HCT116 (cell line): Measurements from ENCODE around the gene SPIRE1. TPM values are rescaled to one million over a fixed set of nuclear protein-coding genes. Genes with fewer than 3 reads are reported as not detected.

Source experiments
- ATAC-seq: fragments of 200-7000 bp; cut with Tn5 transposase; 2 replicates; pipeline ENCODE4 v1.9.1; 2020; ENCODE audit warnings: mild to moderate bottlenecking, moderate library complexity
- BruUV-seq: library from RNA; stranded (reverse); fragments of 400-500 nt; replicated peaks from 2 replicates; lab custom pipeline; 2021; lab: Mats Ljungman, UMichigan
- CTCF ChIA-PET: fragments of 300-600 bp; sonication (Branson Sonifier 250); formaldehyde crosslinking; loops from one replicate; lab custom pipeline; 2021; ENCODE audit warnings: antibody characterized with exemption; lab: Charles Lee
- POLR2A ChIA-PET: fragments of 300-600, 350-600 bp; sonication (Branson Sonifier 250); formaldehyde crosslinking; loops from one replicate; lab custom pipeline; 2021; ENCODE audit warnings: antibody characterized with exemption; lab: Charles Lee
- RAD21 ChIA-PET, 2 experiments: fragments of 300-600 bp; sonication (Branson Sonifier 250); formaldehyde crosslinking; loops; one replicate each; lab custom pipeline; 2023; ENCODE audit warnings: low total read pairs in 2 of 2; ENCODE audit not compliant: uncharacterized antibody in 2 of 2, unreplicated experiment in 2 of 2, low non-redundant PET in 1 of 2; lab: Charles Lee
- DNase-seq: peaks from one replicate; pipeline ENCODE4 v3.0.0-alpha.2; 2010; ENCODE audit warnings: low read depth, low spot score
- H2AFZ ChIP-seq: fragments of 200-600 bp; shearing (Covaris generic), sonication (generic); 2 replicates; pipeline ENCODE4 v1.6.1; 2017; ENCODE audit warnings: low read depth, mixed run types, mixed read lengths, antibody characterized with exemption, low read length; ENCODE audit not compliant: poor library complexity, severe bottlenecking
- H3K27ac ChIP-seq: 2 replicates; pipeline ENCODE4 v1.5.1; 2012; ENCODE audit warnings: low read depth, low read length
- H3K27me3 ChIP-seq: fragments of 200-600 bp; sonication (generic); 2 replicates; pipeline ENCODE4 v1.6.1; 2016; ENCODE audit warnings: mixed run types, low read length, mixed read lengths; ENCODE audit not compliant: insufficient read depth
- H3K36me3 ChIP-seq, 2 experiments: fragments of 200-500 bp in 1 of 2; fragments of 200-600 bp in 1 of 2; sonication (Bioruptor generic) in 1 of 2; sonication (generic) in 1 of 2; 2 replicates each; pipeline versions ENCODE4 v1.5.1 to v1.6.1; 2014 to 2016; ENCODE audit warnings: low read length in 2 of 2, inconsistent platforms in 1 of 2, mixed read lengths in 1 of 2, mixed run types in 1 of 2; ENCODE audit not compliant: insufficient read depth in 2 of 2, control insufficient read depth in 1 of 2
- H3K4me1 ChIP-seq, 2 experiments: fragments of 200-600 bp in 1 of 2; sonication (generic) in 1 of 2; 2 replicates each; pipeline versions ENCODE4 v1.5.1 to v1.6.1; 2012 to 2017; ENCODE audit warnings: low read length in 2 of 2, inconsistent platforms in 1 of 2, mild to moderate bottlenecking in 1 of 2, mixed read lengths in 1 of 2, mixed run types in 1 of 2, moderate library complexity in 1 of 2; ENCODE audit not compliant: insufficient read depth in 2 of 2, control insufficient read depth in 1 of 2
- H3K4me2 ChIP-seq: fragments of 200-600 bp; sonication (generic); 2 replicates; pipeline ENCODE4 v1.6.1; 2017; ENCODE audit warnings: mixed run types, low read length, mixed read lengths
- H3K4me3 ChIP-seq, 2 experiments: fragments of 200-600 bp in 1 of 2; sonication (generic) in 1 of 2; replicated peaks in 1 of 2; 2 replicates each; pipeline ENCODE4 v1.5.1; 2011 to 2016; ENCODE audit warnings: low read length in 2 of 2, control low read depth in 1 of 2, low read depth in 1 of 2, mild to moderate bottlenecking in 1 of 2, mixed read lengths in 1 of 2, mixed run types in 1 of 2
- H3K79me2 ChIP-seq: fragments of 200-600 bp; sonication (generic); 2 replicates; pipeline ENCODE4 v1.6.1; 2017; ENCODE audit warnings: mild to moderate bottlenecking, mixed run types, low read length, moderate library complexity, mixed read lengths; ENCODE audit not compliant: insufficient read depth
- H3K9ac ChIP-seq: fragments of 200-600 bp; sonication (generic); 2 replicates; pipeline ENCODE4 v1.6.1; 2016; ENCODE audit warnings: low read length, mixed read lengths
- H3K9me2 ChIP-seq: fragments of 200-600 bp; sonication (generic), shearing (Covaris generic); 2 replicates; pipeline ENCODE4 v1.6.1; 2017; ENCODE audit warnings: mixed run types, mild to moderate bottlenecking, moderate library complexity; ENCODE audit not compliant: insufficient read depth
- H3K9me3 ChIP-seq, 2 experiments: fragments of 200-500 bp in 1 of 2; fragments of 200-600 bp in 1 of 2; sonication (Bioruptor generic) in 1 of 2; sonication (generic) in 1 of 2; 2 replicates each; pipeline ENCODE4 v1.6.1; 2014 to 2017; ENCODE audit warnings: low read length in 2 of 2, mixed read lengths in 2 of 2, inconsistent platforms in 1 of 2, low read depth in 1 of 2, mild to moderate bottlenecking in 1 of 2, mixed run types in 1 of 2, moderate library complexity in 1 of 2; ENCODE audit not compliant: control insufficient read depth in 1 of 2, insufficient read depth in 1 of 2
- H4K20me1 ChIP-seq: fragments of 200-600 bp; sonication (generic), shearing (Covaris generic); 2 replicates; pipeline ENCODE4 v1.6.1; 2017; ENCODE audit warnings: mixed run types, mild to moderate bottlenecking, moderate library complexity; ENCODE audit not compliant: insufficient read depth
- ATF3 ChIP-seq: IDR thresholded peaks from 2 replicates; pipeline ENCODE4 v1.6.1; 2012
- CEBPB ChIP-seq: IDR thresholded peaks from 2 replicates; pipeline ENCODE4 v1.6.1; 2012; ENCODE audit warnings: low read depth
- EGR1 ChIP-seq: IDR thresholded peaks from 2 replicates; pipeline ENCODE4 v1.6.1; 2012; ENCODE audit warnings: low read depth
- ELF1 ChIP-seq: IDR thresholded peaks from 2 replicates; pipeline ENCODE4 v1.6.1; 2012; ENCODE audit warnings: low read depth, borderline replicate concordance
- EZH2 ChIP-seq: fragments of 200-600 bp; sonication (generic); IDR thresholded peaks from 2 replicates; pipeline ENCODE4 v1.6.1; 2017; ENCODE audit warnings: antibody characterized with exemption, mixed run types
- EZH2phosphoT487 ChIP-seq: fragments of 200-600 bp; IDR thresholded peaks from 2 replicates; pipeline ENCODE4 v1.6.1; 2018; ENCODE audit warnings: antibody characterized with exemption, borderline replicate concordance
- FOSL1 ChIP-seq: IDR thresholded peaks from 2 replicates; pipeline ENCODE4 v1.6.1; 2012; ENCODE audit warnings: low read depth
- POLR2A ChIP-seq: IDR thresholded peaks from 2 replicates; pipeline ENCODE4 v1.7.0; 2011; ENCODE audit warnings: borderline replicate concordance; ENCODE audit not compliant: insufficient read depth, insufficient read length; ENCODE audit errors: extremely low read depth
- POLR2AphosphoS5 ChIP-seq: IDR thresholded peaks from 2 replicates; pipeline ENCODE4 v1.6.1; 2011; ENCODE audit warnings: mild to moderate bottlenecking, low read depth, low read length, moderate library complexity
- RAD21 ChIP-seq: IDR thresholded peaks from 2 replicates; pipeline ENCODE4 v1.6.1; 2012; ENCODE audit warnings: low read depth, mild to moderate bottlenecking
- REST ChIP-seq: IDR thresholded peaks from 2 replicates; pipeline ENCODE4 v1.6.1; 2012; ENCODE audit warnings: low read depth
- SP1 ChIP-seq: IDR thresholded peaks from 2 replicates; pipeline ENCODE4 v1.6.1; 2012; ENCODE audit warnings: low read depth
- TCF7L2 ChIP-seq: IDR thresholded peaks from 2 replicates; pipeline ENCODE4 v1.7.0; 2011; ENCODE audit warnings: borderline replicate concordance, inconsistent platforms; ENCODE audit not compliant: insufficient read depth, insufficient read length; ENCODE audit errors: extremely low read depth
- ZBTB33 ChIP-seq: IDR thresholded peaks from 2 replicates; pipeline ENCODE4 v1.6.1; 2011; ENCODE audit warnings: mild to moderate bottlenecking, low read length, moderate library complexity; ENCODE audit not compliant: insufficient replicate concordance; ENCODE audit errors: extremely low read depth
- intact Hi-C: fragments of 100-400 bp; cut with micrococcal nuclease; formaldehyde crosslinking; loops from 2 replicates; pipeline ENCODE4 v1.10.0; 2022
- total RNA-seq: library from RNA; stranded (reverse); gene quantifications from one replicate; pipeline ENCODE4 v1.2.1, GENCODE V29; 2021; ENCODE audit not compliant: unreplicated experiment
- TF ChIP-seq, protein P1 (sequence below), 3 experiments: fragments of 200-600 bp in 1 of 3; sonication (generic) in 1 of 3; IDR thresholded peaks in 2 of 3; conservative IDR thresholded peaks in 1 of 3; 2 replicates each; pipeline ENCODE4 v1.5.1; 2012 to 2017; ENCODE audit warnings: low read depth in 2 of 3, low read length in 2 of 3, antibody characterized with exemption in 1 of 3, borderline replicate concordance in 1 of 3, control low read depth in 1 of 3, mild to moderate bottlenecking in 1 of 3, mixed read lengths in 1 of 3, mixed run types in 1 of 3, moderate library complexity in 1 of 3; ENCODE audit not compliant: insufficient read depth in 1 of 3
- TF ChIP-seq, protein P2 (sequence below): IDR thresholded peaks from 2 replicates; pipeline ENCODE4 v1.6.1; 2012

SPIRE1 gene
- total RNA-seq, 1 experiment from 2014 or later, result 26.6 TPM

DNA sequence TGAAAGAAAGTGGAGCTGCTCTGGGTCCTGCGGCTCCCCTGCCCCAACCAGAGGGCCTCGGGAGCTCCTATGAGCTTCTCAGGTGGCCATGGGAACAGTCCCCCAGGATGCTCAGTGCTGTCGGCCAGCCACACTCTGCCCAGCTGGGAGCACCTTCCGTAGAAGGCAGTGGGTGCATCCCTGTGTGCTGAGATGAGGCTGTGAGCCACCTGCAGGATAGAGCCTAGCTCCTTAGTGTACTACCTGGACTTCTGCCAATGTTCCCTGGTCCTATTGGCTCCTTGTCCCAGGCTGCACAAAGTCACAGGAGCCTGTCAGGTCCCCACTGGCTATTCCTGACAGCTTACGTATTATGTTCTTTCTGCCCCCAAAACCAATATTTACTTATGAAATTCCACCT is 234.1 kb downstream of the SPIRE1 start (continued):
- TF ChIP-seq, protein P1, sequence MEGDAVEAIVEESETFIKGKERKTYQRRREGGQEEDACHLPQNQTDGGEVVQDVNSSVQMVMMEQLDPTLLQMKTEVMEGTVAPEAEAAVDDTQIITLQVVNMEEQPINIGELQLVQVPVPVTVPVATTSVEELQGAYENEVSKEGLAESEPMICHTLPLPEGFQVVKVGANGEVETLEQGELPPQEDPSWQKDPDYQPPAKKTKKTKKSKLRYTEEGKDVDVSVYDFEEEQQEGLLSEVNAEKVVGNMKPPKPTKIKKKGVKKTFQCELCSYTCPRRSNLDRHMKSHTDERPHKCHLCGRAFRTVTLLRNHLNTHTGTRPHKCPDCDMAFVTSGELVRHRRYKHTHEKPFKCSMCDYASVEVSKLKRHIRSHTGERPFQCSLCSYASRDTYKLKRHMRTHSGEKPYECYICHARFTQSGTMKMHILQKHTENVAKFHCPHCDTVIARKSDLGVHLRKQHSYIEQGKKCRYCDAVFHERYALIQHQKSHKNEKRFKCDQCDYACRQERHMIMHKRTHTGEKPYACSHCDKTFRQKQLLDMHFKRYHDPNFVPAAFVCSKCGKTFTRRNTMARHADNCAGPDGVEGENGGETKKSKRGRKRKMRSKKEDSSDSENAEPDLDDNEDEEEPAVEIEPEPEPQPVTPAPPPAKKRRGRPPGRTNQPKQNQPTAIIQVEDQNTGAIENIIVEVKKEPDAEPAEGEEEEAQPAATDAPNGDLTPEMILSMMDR (IDR thresholded peaks at IDR 0.05 in 2 of 3, conservative IDR thresholded peaks at IDR 0.05 in 1 of 3; ENCODE audit: borderline replicate concordance in 1 of 3, insufficient read depth in 1 of 3, low read depth in 2 of 3, low read length in 2 of 3), result no peak
- TF ChIP-seq ATF3, result no peak
- TF ChIP-seq TCF7L2, result no peak
- TF ChIP-seq ELF1, result no peak
- no peak for TF ChIP-seq EZH2
- TF ChIP-seq POLR2A, result no peak

DNA sequence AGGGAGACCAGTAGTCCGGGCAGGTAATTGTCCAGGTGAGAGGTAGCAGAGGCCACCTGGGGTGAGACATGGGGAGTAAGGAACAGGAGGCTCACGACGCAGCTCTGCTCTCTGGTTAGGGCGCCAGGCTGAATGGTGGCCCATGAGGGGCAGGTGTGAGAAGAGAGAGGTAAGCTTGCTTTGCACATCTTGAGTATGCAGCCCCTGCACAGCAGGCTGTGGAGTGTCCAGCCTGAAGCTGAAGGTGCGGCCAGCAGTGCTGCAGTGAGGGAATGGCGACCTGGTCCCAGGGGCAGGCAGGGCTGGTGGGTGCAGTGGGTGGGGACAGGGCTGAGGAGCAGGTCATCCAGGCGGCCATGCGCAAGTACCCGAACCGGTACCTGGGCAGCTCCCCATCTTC is 234.5 kb downstream of the SPIRE1 start:
- Histone ChIP-seq H4K20me1 (no peaks in the 10 kb centered on the region), H3K9me3 (no peaks in the 10 kb centered on the region), H3K27me3 (no peaks in the 10 kb centered on the region), H3K36me3 (peaks cover 0 to 2% of the 10 kb centered on the region in 2 experiments; a peak in 1 of 4 replicates), H3K4me3 (no peak overlapping the region), H3K4me2 (no peak overlapping the region), H3K9me2 (no peaks in the 10 kb centered on the region), H3K79me2 (peaks cover 4% of the 10 kb centered on the region; the same call in 1 of the 2 replicates), H2AFZ (no peak overlapping the region), H3K9ac (no peak overlapping the region), H3K27ac (no peak overlapping the region), H3K4me1 (peaks cover 4 to 8% of the 10 kb centered on the region in 2 experiments; a peak in 2 of 4 replicates)
- ChIA-PET POLR2A (interaction anchor here (0.9 to 1.5 kb wide), 2 partner anchors 16 to 18 kb away, joined by 3 read pairs; partner anchors contain the start of gene PRELID3A), RAD21 (no interaction called here), CTCF (interaction anchor here (1.0 to 1.8 kb wide), 3 partner anchors 10 to 237 kb away, joined by 3 to 7 read pairs (median 5); no protein-coding TSS in a partner anchor)
- no TSS peak for BruUV-seq
- intact Hi-C loops, result loop anchor here (2.0 kb wide), 2 partner anchors 33 to 235 kb away; partner anchors contain the start of gene SPIRE1
- DNase-seq (no peak), ATAC-seq (no peak)
- TF ChIP-seq TCF7L2 (no peak), SP1 (no peak), EGR1 (no peak), POLR2AphosphoS5 (no peak), CEBPB (no peak), EZH2phosphoT487 (no peak), ZBTB33 (no peak), FOSL1 (no peak), ELF1 (no peak), POLR2A (no peak), REST (no peak), RAD21 (no peak)
- TF ChIP-seq, protein P2, sequence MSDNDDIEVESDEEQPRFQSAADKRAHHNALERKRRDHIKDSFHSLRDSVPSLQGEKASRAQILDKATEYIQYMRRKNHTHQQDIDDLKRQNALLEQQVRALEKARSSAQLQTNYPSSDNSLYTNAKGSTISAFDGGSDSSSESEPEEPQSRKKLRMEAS, result no peak
